ENCODE results near the gene PTPN1.
"Not testable (repeated sequence)": the region's sequence is repeated elsewhere in the genome, so short reads cannot be mapped to it uniquely, and the experiment has no call there.

PTPN1 gene

GRCh38 chr20:50482396-50482981, 27.7 kb upstream of the PTPN1 start:
- DNase-seq, result no peak

GRCh38 chr20:50484271-50484976, 25.8 kb upstream of the PTPN1 start:
- DNase-seq, result no peak

- DNase-seq, result no peak
Measured at GRCh38 chr20:50487397-50487796, 22.8 kb upstream of the PTPN1 start.

GRCh38 chr20:50488236-50488806, 21.9 kb upstream of the PTPN1 start:
- no peak for DNase-seq

GRCh38 chr20:50491168-50491567, 19.0 kb upstream of the PTPN1 start:
- DNase-seq, result no peak

GRCh38 chr20:50491926-50492634, 18.1 kb upstream of the PTPN1 start:
- no peak for DNase-seq

GRCh38 chr20:50493881-50494253, 16.3 kb upstream of the PTPN1 start:
- no peak for DNase-seq

GRCh38 chr20:50494428-50494827, 15.8 kb upstream of the PTPN1 start:
- DNase-seq, result no peak

- no peak for DNase-seq
Measured at GRCh38 chr20:50496773-50497385, 13.3 kb upstream of the PTPN1 start.

GRCh38 chr20:50498071-50498776, 12.0 kb upstream of the PTPN1 start:
- DNase-seq, result no peak

GRCh38 chr20:50499938-50500337, 10.2 kb upstream of the PTPN1 start:
- no peak for DNase-seq

- DNase-seq, result no peak
Measured at GRCh38 chr20:50501972-50502745, 8.0 kb upstream of the PTPN1 start.

GRCh38 chr20:50504231-50504823, 5.9 kb upstream of the PTPN1 start:
- no peak for DNase-seq

GRCh38 chr20:50506270-50506579, 4.0 kb upstream of the PTPN1 start:
- DNase-seq, result no peak

GRCh38 chr20:50507745-50508144, 2.4 kb upstream of the PTPN1 start:
- DNase-seq, result not testable (repeated sequence)

GRCh38 chr20:50508171-50508755, 1.9 kb upstream of the PTPN1 start:
- no peak for DNase-seq

- DNase-seq, result peak; percentile 46
Measured at GRCh38 chr20:50510706-50511542, 741 bp downstream of the PTPN1 start.

- no peak for DNase-seq
Measured at GRCh38 chr20:50512323-50512722, 2.1 kb downstream of the PTPN1 start.

- no peak for DNase-seq
Measured at GRCh38 chr20:50513169-50514034, 3.2 kb downstream of the PTPN1 start.

GRCh38 chr20:50514035-50514337, 3.8 kb downstream of the PTPN1 start:
- no peak for DNase-seq

Measured in activated T-cell treated with anti-CD3 and anti-CD28 coated beads, Interleukin-2, amount 50 U/mL, for 48 hours (primary cell).